HG03066 (cell line): ENCODE results near the gene MORC1.
"Not testable (repeated sequence)": the region's sequence is repeated elsewhere in the genome, so short reads cannot be mapped to it uniquely, and the experiment has no call there.

Experiments used
- ATAC-seq: cut with Tn5 transposase; IDR thresholded peaks from one replicate; pipeline ENCODE4 v1.9.1; 2021; ENCODE audit warnings: low read depth; ENCODE audit not compliant: unreplicated experiment

The MORC1 gene

DNA sequence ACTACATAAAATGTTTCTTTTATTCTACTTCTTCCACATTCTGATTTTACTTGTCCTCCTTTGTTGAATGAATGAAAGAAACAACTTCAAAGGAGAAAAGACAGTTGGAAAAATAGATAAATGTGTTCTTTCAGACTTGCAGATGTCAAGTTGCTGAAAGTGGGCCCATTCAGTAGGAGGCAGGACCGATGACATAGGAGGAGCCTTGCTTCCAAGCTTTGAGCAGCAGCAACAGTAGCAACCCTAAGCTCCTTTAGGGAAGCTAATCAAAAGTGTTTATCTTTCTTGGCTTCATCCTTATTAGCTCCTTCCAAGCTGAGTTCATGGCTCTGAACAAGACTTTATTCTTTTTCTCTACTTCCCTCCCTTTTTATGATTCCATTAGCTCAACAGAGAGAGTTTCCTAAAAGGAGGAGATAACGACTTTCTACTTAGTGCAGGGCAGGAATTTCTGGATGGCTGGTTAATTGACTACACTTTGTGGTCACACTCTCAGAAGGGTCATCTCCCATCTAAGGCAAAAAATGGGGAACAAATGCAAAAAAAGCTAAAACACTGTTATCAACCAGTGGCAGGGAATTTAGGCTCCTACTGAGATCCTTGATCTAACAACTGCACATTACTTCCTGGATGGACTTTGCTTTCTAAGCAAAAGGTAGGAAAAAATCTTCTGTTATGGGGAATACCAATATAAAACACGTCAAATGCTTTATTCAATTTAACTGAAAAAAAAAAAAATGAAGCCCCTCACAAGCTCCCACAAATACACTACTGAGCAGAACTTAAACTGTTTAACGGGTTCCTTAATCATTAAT lies 4.8 kb downstream of the MORC1 start:
- ATAC-seq = no peak

GRCh38 chr3:109109574-109109973 lies 8.4 kb downstream of the MORC1 start:
- no peak for ATAC-seq

- no peak for ATAC-seq
Measured at GRCh38 chr3:109098079-109098644, 19.8 kb downstream of the MORC1 start.

- no peak for ATAC-seq
Measured at GRCh38 chr3:109095166-109095565, 22.8 kb downstream of the MORC1 start.

- ATAC-seq = no peak
Measured at GRCh38 chr3:109093561-109093960, 24.4 kb downstream of the MORC1 start.

GRCh38 chr3:109091846-109092245 lies 26.1 kb downstream of the MORC1 start:
- ATAC-seq = no peak

DNA sequence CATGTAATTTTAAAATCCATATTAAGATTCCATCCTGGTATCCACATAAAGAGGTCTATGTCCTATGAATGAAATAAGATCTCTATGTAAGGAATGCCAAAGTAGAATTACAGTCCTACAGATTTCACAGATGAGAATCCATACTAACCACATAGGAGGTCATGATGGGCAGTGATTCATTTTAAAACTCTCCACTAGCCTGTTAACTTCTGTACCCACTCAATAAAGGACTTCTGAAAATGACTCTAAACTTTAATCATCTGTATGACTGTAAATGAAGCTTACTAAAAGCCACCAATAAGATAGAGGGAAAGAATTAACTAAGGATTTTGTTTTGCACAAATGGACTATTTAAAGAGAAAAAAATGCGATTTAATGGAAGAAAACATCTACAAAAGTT lies 28.7 kb downstream of the MORC1 start:
- no peak for ATAC-seq

DNA sequence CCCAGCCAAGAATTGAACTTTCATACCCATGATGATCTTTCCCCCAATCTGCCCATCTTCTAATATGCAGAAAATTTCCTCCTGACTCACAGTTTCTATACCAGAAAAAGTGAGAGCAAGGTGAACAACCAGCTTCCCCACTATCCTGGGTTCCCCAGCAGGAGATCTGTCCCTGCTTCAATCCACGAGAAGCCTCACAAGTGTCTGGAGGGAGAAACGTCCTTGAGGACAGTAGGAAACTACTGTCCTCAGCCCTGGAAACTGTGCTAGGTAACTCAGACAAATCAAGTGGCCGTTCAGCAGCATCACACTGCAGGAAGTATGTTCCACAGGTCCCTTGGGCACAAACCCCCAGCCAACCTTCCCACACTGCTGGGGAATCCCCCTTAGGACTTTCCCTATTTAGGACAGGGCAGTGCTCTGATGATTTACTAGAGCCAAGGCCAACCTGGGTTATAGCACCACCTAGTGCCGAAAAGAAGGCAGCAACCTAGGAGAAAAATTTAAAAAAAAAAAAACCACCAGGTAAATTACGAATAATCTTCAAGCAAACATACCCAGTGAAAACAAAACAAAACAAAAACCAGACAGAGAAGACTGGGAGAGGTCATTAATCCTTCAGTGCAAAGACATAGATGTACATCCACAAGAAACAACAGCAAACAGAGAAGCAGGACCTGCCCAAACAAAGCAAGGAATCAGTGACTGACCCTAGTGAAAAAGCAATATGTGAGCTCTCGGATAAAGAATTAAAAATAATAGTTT lies 36.0 kb downstream of the MORC1 start:
- peak; percentile 96 for ATAC-seq

DNA sequence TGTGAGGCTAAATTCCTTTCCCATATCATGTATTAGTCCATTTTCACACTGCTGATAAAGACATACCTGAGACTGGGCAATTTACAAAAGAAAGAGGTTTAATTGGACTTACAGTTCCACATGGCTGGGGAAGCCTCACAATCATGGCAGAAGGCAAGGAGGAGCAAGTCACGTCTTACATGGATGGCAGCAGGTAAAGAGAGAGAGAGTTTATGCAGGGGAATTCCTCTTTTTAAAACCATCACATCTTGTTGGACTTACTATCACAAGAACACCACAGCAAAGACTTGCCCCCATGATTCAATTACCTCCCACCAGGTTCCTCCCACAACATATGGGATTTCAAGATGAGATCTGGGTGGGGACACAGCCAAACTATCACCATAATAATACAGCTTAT lies 37.8 kb downstream of the MORC1 start:
- not testable (repeated sequence) for ATAC-seq

- ATAC-seq = no peak
Measured at GRCh38 chr3:109073116-109073515, 44.8 kb downstream of the MORC1 start.

GRCh38 chr3:109072194-109072593 lies 45.7 kb downstream of the MORC1 start:
- peak; percentile 71 for ATAC-seq

DNA sequence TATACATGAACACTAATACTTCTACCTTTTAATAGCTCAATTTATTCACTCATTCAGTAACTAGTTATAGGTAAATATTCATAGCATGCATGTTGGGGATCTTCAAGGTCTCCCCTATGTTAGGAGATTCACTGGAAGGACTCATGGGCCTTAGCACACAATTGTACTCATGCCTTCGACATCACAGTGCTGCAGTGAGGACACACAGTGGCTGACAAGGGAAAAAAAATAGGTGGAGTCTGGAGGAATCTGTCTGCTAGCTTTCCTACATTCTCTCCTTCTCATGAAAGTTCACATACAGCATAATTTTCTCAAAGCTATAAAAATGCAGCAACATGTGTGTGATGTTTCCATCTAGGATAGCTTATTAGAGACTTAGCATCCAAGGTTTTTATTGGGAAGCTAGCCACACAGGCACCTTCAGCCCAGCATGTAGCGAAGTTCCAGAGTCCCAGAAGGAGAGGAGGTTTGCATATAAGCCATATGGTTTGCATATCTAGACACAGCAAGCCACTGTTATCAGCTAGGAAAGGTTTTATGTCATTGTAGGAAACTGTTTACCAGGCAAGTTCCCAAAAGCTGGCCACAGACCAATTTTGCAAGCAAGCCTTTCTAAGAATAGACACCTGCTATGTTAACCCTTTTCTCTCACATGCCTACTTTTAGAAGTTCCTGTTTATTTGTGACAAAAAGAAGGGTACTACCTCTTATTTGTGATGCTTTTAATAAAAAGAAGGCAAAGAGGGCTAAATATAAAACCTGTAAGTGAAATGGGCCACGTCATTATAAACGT lies 46.4 kb downstream of the MORC1 start:
- ATAC-seq = peak; percentile 57

DNA sequence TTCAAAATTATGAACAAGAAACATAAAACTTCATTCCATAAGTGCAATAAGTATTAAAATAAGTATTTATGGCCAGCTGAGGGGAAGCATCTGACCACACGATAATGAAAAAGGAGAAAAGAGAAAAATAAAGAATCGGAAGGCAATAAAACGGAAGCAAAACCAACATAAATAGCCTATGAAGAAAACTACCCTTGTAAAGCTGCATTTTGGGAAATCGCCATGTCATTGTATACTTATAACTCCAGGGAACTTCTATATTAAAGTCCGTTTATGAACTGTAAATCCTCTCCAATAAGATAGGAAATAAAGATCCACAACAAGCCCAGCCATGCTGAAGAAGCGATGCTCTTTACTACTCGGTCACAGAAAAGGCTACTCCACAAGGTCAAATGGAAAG lies 47.7 kb downstream of the MORC1 start:
- ATAC-seq = no peak

GRCh38 chr3:109066864-109067263 lies 51.1 kb downstream of the MORC1 start:
- no peak for ATAC-seq

- ATAC-seq = no peak
Measured at GRCh38 chr3:109059264-109059663, 58.7 kb downstream of the MORC1 start.

- no peak for ATAC-seq
Measured at GRCh38 chr3:109057616-109058015, 60.3 kb downstream of the MORC1 start.

DNA sequence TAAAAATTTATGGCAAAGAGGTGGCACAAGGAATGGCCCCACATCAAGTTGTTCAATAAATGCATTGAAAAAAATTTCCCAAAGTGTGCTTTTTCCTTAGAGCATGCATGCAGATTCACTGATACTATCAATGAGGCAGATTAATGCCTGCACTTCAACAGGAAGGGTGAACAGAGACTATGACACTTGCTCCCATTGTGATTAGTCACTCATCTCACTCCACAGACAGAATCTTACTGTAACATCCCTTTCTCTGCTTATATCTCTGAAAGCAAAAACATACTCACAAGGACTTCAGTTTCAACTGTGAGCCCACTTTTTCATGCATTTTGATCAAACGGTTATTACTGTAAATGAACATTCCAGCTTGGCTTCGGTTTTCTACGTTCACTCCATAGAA lies 60.9 kb downstream of the MORC1 start:
- no peak for ATAC-seq

- ATAC-seq = peak; percentile 74
Measured at GRCh38 chr3:109050591-109051167, 67.3 kb downstream of the MORC1 start.

DNA sequence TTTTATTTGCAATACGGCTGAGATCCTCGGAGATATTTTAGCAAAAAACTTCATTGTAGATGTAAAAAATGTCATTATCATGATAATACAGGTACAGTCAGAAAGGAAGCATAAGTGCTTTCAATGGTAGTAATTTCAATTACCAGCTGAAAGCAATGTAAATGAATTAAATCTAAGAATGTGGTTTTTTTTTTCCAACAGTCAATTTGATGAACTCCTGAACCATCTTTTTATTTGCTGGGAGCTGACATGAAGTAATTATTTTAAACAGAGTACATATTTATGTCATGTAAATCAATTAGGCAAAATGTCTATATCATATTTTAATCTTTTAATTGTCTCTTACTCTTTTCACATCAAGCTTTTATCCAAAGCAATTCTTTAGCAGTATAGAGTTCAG lies 70.6 kb downstream of the MORC1 start:
- ATAC-seq = no peak

DNA sequence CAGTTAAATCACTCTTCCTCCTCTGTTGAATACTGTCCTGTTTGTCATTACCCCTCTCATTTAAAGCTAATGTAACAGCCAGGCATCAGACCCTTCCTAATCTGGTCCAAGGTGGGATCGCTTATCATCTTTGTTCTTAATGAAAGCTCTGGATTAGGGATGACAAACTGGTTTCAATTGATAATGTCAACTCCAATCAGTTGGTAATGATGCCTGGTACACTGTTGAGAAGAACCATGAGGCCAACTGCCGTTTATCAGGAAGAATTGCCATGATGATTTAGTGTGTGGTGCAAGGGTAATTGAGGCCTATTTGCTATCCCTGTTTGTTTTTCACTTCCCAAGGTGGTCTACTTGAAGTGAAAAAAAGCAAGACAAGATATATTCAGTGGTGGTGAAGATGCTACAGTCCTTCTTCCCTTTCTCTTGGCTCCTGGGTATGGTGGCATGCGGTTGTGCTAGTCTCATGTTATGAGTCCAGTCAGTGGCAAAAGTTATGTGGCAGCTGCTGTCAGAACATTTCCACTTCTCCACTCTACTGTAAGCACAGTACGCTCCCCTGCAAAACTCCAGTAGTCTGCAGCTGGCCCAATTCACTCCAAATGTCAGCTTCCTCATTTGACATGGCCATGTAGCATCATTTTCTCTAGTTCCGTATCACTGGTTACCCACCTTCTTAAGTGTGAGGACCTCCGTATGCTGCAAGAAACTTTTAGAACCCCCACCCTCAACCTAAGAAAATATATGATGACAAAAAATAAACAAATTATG lies 72.5 kb downstream of the MORC1 start:
- no peak for ATAC-seq
